ENCODE measurements around the gene ABCC3. TPM values are rescaled to one million over a fixed set of nuclear protein-coding genes. Genes with fewer than 3 reads are reported as not detected.

Gene ABCC3
- total RNA-seq, 4 donors from 2014 or later = 25.8 to 47.5 (median 35.2) TPM

DNA sequence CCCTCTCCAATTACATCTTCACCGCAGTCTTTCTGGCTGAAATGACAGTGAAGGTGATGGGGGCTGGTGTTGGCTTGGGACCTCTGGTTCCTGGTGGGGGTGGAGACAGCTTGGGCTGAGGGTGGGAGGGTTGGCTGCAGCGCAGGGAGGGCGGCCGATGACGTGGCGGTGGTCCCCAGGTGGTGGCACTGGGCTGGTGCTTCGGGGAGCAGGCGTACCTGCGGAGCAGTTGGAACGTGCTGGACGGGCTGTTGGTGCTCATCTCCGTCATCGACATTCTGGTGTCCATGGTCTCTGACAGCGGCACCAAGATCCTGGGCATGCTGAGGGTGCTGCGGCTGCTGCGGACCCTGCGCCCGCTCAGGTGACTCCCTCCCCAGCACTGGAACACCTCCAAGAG lies 31.8 kb upstream of the ABCC3 start:
- no peak overlapping the region for H3K4me3 ChIP-seq (ENCODE audit: low read depth, poor library complexity, severe bottlenecking)
- 67 to 68% methylated on average over 14 to 18 of the region's 18 CpGs for WGBS, 2 donors
- DNase-seq (ENCODE audit: low spot score in 2 of 2) = no peak
- TF ChIP-seq, protein P1, sequence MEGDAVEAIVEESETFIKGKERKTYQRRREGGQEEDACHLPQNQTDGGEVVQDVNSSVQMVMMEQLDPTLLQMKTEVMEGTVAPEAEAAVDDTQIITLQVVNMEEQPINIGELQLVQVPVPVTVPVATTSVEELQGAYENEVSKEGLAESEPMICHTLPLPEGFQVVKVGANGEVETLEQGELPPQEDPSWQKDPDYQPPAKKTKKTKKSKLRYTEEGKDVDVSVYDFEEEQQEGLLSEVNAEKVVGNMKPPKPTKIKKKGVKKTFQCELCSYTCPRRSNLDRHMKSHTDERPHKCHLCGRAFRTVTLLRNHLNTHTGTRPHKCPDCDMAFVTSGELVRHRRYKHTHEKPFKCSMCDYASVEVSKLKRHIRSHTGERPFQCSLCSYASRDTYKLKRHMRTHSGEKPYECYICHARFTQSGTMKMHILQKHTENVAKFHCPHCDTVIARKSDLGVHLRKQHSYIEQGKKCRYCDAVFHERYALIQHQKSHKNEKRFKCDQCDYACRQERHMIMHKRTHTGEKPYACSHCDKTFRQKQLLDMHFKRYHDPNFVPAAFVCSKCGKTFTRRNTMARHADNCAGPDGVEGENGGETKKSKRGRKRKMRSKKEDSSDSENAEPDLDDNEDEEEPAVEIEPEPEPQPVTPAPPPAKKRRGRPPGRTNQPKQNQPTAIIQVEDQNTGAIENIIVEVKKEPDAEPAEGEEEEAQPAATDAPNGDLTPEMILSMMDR (IDR thresholded peaks at IDR 0.05) = no peak
- no peak for TF ChIP-seq POLR2A (IDR thresholded peaks at IDR 0.05)
- intact Hi-C loops (cut with DNase I; ENCODE audit: low total_unique reads) = no loop called here

DNA sequence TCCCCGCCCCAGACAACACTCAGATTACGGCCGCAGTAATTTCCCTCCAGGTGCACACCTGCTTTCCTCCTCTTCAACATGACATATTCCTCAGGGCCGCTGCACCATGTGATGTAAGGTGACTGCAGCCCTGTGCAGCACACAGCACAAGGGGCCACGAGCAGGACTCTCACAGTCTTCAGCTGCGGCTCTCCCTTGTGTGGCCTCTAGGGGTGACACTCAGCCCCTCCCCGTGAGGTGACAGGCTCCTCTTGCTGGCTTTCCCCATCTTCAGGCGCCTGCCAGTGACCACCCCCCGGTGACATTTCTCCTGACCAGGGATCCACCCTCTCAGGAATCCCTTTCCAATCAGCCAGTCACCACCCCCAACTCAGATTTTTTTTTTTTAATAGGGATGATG lies 31.3 kb upstream of the ABCC3 start:
- no peak for DNase-seq (ENCODE audit: low spot score in 2 of 2)
- intact Hi-C loops (cut with DNase I; ENCODE audit: low total_unique reads) = no loop called here
- H3K4me3 ChIP-seq (ENCODE audit: low read depth, poor library complexity, severe bottlenecking) = no peak overlapping the region
- TF ChIP-seq POLR2A (IDR thresholded peaks at IDR 0.05) = no peak
- TF ChIP-seq, protein P1 (IDR thresholded peaks at IDR 0.05) = no peak
- 60 to 65% methylated on average over 9 of the region's 9 CpGs for WGBS, 2 donors

DNA sequence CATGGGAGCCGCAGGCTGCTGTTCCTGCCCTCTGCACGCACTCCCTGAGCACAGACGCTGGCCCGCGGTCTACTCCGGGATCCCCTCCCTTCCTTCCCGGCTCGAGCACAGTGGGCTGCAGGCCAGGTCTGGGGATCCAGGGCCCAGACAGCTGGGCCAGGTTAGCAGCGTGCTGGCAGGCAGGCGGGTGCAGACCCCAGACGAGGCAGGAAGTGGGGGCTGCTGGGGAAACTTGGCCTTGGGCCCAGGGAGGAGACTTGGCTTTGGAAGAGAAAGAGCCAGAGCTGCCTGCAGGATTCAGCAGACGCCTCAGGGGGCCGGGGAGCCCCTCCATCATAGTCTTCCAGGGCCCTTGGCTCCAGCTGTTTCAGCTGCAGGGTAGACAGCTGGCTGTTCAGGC lies 30.2 kb upstream of the ABCC3 start:
- DNase-seq (ENCODE audit: low spot score in 2 of 2) = no peak
- intact Hi-C loops (cut with DNase I; ENCODE audit: low total_unique reads) = no loop called here
- WGBS, 2 donors = 1 to 2% methylated on average over 8 to 13 of the region's 13 CpGs
- no peak overlapping the region for H3K4me3 ChIP-seq (ENCODE audit: low read depth, poor library complexity, severe bottlenecking)
- no peak for TF ChIP-seq POLR2A (IDR thresholded peaks at IDR 0.05)
- TF ChIP-seq, protein P1 (IDR thresholded peaks at IDR 0.05) = no peak

DNA sequence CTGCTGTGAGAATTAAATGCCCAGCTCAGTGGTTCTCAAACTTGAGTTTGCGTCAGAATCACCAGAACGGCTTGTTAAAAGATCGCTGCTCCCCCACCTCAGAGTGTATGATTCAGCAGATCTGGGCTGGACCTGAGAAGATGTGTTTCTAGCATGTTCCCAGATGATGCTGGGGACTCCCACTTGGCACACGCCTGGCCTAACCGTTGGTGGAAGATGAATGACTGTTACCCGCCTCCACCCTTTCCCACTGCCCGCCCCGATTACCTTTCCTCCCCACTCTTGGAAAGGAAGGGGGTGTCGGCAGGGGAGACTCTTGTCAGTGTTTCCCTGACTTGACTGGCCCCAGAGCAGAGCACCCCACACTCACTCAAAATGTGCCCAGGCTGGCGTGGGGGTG lies 29.3 kb upstream of the ABCC3 start:
- 59 to 68% methylated on average over 10 of the region's 10 CpGs for WGBS, 2 donors
- no peak overlapping the region for H3K4me3 ChIP-seq (ENCODE audit: low read depth, poor library complexity, severe bottlenecking)
- TF ChIP-seq, protein P1 (IDR thresholded peaks at IDR 0.05) = no peak
- TF ChIP-seq POLR2A (IDR thresholded peaks at IDR 0.05) = no peak
- intact Hi-C loops (cut with DNase I; ENCODE audit: low total_unique reads) = no loop called here
- no peak for DNase-seq (ENCODE audit: low spot score in 2 of 2)

DNA sequence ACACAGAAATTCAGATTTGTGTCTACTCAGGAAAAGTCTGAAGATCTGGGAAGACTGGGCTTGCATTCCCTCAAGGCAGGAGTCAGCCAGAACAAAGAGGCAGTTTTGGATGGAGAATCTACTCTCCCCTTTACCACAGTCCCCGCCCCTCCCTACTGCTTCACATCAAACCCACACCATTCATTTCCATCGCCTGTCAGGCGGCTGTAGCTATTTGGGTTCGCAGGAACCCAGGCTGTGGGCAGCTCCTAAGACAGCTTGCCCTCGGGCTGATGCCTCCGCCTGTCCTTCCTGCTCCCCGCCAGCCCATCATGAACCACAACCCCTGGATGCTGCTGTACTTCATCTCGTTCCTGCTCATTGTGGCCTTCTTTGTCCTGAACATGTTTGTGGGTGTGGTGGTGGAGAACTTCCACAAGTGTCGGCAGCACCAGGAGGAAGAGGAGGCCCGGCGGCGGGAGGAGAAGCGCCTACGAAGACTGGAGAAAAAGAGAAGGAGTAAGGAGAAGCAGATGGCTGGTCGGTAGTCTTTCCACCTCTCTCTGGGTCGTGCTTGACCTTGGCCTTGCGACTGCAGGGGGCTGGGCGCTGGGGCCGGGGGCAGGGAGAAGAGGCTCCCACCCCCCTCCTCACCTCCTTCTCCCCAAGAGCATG lies 27.0 kb upstream of the ABCC3 start:
- intact Hi-C loops (cut with DNase I; ENCODE audit: low total_unique reads) = no loop called here
- no peak overlapping the region for H3K4me3 ChIP-seq (ENCODE audit: low read depth, poor library complexity, severe bottlenecking)
- WGBS, 2 donors = 72 to 85% methylated on average over 19 of the region's 19 CpGs
- TF ChIP-seq POLR2A (IDR thresholded peaks at IDR 0.05) = no peak
- TF ChIP-seq, protein P1 (IDR thresholded peaks at IDR 0.05) = no peak
- no peak for DNase-seq (ENCODE audit: low spot score in 2 of 2)

All from lower leg skin (tissue), 4 donors.